GM21825 (cell line): ENCODE data around the gene SLC30A4.
"Not testable (repeated sequence)": the region's sequence is repeated elsewhere in the genome, so short reads cannot be mapped to it uniquely, and the experiment has no call there.

Experiments
- ATAC-seq: cut with Tn5 transposase; IDR thresholded peaks from one replicate; pipeline ENCODE4 v1.9.1; 2021; ENCODE audit warnings: mild to moderate bottlenecking, moderate library complexity; ENCODE audit not compliant: unreplicated experiment

Gene SLC30A4

DNA sequence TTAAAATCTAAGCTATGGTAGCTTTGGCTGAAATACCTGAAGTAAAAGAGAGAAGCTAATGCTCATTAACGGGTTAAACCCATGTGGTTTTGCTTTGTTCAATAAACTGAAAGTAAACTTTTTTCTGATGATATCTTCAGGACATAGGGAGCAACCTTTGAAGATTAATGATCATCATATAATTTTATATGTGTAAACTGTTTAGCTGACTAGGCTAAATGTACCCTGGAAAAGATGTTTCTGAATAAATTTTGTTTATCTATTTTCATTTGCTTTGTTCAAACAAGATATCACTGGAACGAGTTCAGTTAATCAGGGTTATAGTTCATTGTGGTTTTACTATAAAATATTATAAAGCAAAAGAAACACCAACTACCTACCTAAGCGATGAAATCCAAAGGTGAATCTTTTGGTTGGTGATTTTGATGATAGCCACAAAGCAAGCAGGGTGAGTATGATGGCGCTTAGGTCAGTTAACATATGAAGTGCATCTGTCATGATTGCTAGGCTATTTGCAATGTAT lies 11.7 kb downstream of the SLC30A4 start:
- no peak for ATAC-seq

- ATAC-seq, result not testable (repeated sequence)
These were observed 15.4 kb downstream of the SLC30A4 start for GRCh38 chr15:45507143-45507542.

DNA sequence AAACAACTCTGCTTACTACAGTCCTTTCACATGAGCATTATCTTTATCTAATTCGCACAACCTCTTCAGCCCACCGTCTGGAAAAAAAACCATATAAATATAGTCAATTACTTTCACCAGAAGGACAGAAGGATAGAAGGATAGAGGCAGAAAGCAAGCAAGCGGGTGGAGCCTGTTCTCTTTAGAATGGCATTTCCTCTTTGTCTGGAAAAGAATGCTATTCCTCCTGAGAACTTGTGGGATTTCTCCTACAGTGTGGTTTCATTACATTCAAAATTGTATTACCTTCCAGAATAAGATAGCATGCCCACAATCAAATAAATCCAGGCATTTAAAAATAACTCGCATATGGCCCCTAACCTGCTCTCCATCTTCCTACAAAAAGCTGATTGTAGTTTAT lies 23.1 kb downstream of the SLC30A4 start:
- ATAC-seq, result no peak

GRCh38 chr15:45498701-45499100 lies 23.9 kb downstream of the SLC30A4 start:
- no peak for ATAC-seq

GRCh38 chr15:45497261-45497660 lies 25.3 kb downstream of the SLC30A4 start:
- no peak for ATAC-seq

DNA sequence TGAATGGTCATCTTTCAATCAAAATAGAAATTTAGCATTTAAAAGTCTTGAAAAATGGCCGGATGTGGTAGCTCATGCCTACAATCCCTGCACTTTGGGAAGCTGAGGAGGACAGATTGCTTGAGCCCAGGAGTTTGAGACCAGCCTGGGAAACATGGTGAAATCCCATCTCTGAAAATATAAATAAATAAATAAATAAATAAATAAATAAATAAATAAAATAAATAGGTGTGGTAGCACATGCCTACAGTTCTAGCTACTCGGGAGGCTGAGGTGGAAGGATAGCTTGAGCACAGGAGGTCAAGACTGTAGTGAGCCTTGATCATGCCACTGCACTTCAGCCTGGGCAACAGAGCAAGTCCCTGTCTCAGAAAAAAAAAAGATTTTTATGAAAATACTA lies 25.9 kb downstream of the SLC30A4 start:
- no peak for ATAC-seq

DNA sequence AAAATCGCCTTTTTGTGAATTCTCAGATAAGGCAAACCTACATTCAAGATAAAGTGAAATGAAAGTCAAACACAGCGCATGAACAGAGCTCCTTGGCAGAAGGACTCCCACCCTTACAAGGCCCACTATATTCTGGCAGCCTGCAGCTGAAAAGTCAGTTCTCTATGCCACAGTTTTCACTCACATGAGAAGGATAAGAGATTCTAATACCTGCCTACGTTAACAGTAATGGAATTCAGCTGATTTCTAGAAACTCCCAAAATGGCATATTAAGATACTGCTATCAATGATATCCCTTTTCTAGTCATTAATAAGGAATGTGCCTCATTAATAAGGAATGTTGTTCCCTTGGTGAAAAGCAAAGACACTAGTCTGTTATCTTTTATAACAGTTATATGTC lies 27.0 kb downstream of the SLC30A4 start:
- no peak for ATAC-seq

GRCh38 chr15:45489690-45490238 lies 32.8 kb downstream of the SLC30A4 start:
- no peak for ATAC-seq

- ATAC-seq, result no peak
These were observed 36.2 kb downstream of the SLC30A4 start for GRCh38 chr15:45486317-45486716.

- ATAC-seq, result no peak
These were observed 41.4 kb downstream of the SLC30A4 start for GRCh38 chr15:45481135-45481534.

- ATAC-seq, result no peak
These were observed 46.1 kb downstream of the SLC30A4 start for GRCh38 chr15:45476410-45476809.

DNA sequence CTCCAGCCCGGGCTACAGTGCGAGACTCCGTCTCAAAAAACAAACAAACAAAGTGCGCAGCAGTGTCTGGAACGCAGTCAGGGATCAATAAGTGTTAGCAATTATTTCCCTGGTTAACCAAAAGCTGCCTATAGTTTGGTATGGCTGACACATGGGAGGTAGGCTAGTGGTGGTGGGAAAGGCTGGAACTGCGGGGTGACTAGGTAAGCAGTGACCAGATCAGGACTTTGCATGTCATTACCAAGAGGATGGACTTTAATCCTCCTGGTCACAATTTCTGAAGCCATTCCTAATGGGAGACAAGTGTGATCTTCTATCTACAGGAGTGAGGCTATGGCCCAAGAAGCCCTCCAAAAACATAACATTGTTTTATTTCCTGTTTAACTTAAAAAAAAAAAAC lies 47.8 kb downstream of the SLC30A4 start:
- no peak for ATAC-seq

GRCh38 chr15:45473068-45473467 lies 49.5 kb downstream of the SLC30A4 start:
- no peak for ATAC-seq

GRCh38 chr15:45471151-45471550 lies 51.4 kb downstream of the SLC30A4 start:
- no peak for ATAC-seq

DNA sequence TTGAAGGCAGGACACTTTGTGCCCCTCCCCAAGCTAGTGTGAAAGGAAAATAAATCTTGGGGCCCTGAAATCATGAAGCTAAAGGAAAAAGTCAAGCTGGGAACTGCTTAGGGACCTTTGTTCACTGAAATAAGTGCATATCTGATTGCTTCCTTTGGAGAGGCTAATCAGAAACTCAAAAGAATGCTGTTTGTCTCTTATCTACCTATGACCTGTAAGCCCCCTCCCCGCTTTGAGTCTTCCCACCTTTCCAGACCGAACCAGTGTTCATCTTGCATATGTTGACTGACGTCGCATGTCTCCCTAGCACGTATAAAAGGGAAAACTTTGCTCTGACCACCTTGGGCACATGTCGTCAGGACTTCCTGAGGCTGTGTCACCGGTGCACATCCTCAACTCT lies 53.1 kb downstream of the SLC30A4 start:
- ATAC-seq, result no peak

GRCh38 chr15:45469027-45469426 lies 53.5 kb downstream of the SLC30A4 start:
- no peak for ATAC-seq

DNA sequence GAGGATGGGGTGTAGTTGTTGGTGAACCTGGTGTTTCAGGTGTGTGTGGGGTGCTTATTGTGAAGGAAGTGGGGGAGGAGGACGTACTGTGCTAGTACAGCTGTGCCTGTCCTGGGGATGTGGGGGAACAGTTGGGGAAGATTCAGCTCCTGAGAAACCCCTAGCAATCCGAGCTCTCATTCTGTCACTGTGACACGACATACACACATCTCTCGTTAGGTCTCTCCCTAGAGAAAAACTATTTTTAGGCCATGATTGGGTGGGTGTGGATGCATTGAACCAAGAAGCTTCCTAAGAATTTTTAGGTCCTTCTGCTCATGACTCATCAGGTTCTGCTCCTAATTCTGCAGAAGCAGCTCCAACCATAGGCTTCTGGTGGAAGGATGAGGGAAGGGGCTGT lies 54.3 kb downstream of the SLC30A4 start:
- no peak for ATAC-seq

GRCh38 chr15:45458746-45459403 lies 63.7 kb downstream of the SLC30A4 start:
- ATAC-seq, result no peak

GRCh38 chr15:45457641-45458539 lies 64.7 kb downstream of the SLC30A4 start:
- ATAC-seq, result peak; percentile 50

- ATAC-seq, result no peak
These were observed 65.3 kb downstream of the SLC30A4 start for GRCh38 chr15:45457220-45457619.

DNA sequence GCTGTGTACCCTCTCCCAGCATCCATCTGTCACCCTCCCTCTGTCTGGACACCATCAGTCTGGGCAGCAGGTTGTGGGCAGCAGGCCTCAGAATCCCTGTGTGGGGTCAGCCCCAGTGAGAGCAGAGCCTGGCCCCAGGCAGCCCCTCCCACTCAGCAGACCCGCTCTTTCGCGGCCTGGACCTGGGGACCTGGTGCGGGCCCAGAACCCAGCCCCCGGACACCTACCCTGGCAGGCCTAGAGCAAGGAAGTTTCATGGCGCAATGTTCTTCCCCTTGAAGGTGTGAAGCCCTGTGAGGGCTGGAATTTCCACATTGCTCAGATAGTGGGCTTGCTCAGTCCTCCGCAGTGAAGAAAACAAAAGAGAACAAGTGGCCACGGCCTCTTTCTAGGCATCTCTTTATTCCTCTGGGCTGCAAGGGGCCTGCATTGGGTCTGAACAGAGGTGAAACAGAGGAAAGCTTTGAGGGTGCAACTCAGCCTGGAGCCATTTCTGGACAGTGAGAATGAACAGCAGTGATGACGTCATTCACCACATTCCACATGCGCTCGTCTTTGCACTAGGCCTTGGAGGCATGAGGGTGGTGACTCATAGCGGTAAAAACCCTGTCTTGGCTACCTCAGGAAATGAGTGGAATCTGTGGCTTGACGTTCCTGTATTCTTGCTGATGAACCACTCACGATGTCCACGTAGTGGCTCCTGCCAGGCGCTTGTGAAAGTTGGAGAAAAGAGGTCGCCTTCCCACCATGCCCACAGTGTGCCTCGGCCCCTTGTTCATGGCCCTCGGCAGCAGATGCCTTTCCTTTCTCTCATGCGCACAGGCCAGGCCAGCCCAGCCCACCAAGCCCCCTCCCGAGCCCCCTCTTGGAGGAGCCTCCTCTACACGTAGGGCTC lies 66.1 kb downstream of the SLC30A4 start:
- ATAC-seq, result no peak
